ENCODE results near the gene PTK6.

Gene PTK6

GRCh38 chr20:63578224-63579016 lies 41.2 kb upstream of the PTK6 start:
- H3K9ac ChIP-seq (ENCODE audit: low read length) = no peak overlapping the region
- no peaks in the 10 kb centered on the region for H4K20me1 ChIP-seq (ENCODE audit: insufficient read depth, low read length)
- H3K4me2 ChIP-seq (ENCODE audit: low read length) = no peak overlapping the region
- H3K4me3 ChIP-seq (ENCODE audit: low read depth, low read length, poor library complexity, severe bottlenecking) = no peak overlapping the region
- no peak overlapping the region for H2AFZ ChIP-seq (ENCODE audit: low read length)
- H3K79me2 ChIP-seq (ENCODE audit: insufficient read depth, low read length) = no peaks in the 10 kb centered on the region
- H3K27ac ChIP-seq (ENCODE audit: low read depth, low read length, poor library complexity, severe bottlenecking) = no peak overlapping the region
- peaks cover 7% of the 10 kb centered on the region for H3K4me1 ChIP-seq (ENCODE audit: insufficient read depth, low read length, severe bottlenecking)
- no peaks in the 10 kb centered on the region for H3K36me3 ChIP-seq (ENCODE audit: insufficient read depth, low read length)
- no peaks in the 10 kb centered on the region for H3K9me3 ChIP-seq (ENCODE audit: low read length)
- H3F3A ChIP-seq (ENCODE audit: insufficient read depth, low read length) = no peaks in the 10 kb centered on the region
- H3K9me2 ChIP-seq (ENCODE audit: low read depth, low read length) = no peaks in the 10 kb centered on the region
- TF ChIP-seq EZH2 (IDR thresholded peaks at IDR 0.05; ENCODE audit: borderline replicate concordance, low read length) = no peak
- peak; percentile 48 for TF ChIP-seq CTCF (IDR thresholded peaks at IDR 0.05; ENCODE audit: low read length)
- H3K27me3 ChIP-seq (ENCODE audit: insufficient read depth, low read length) = peaks cover 10% of the 10 kb centered on the region; the same call in 1 of the 2 replicates

GRCh38 chr20:63577317-63577894 lies 40.2 kb upstream of the PTK6 start:
- Histone ChIP-seq H3K4me1 (ENCODE audit: insufficient read depth, low read length, severe bottlenecking) (peaks cover 11% of the 10 kb centered on the region), H3K9me3 (ENCODE audit: low read length) (no peaks in the 10 kb centered on the region), H4K20me1 (ENCODE audit: insufficient read depth, low read length) (no peaks in the 10 kb centered on the region), H3K36me3 (ENCODE audit: insufficient read depth, low read length) (no peaks in the 10 kb centered on the region), H3K79me2 (ENCODE audit: insufficient read depth, low read length) (no peaks in the 10 kb centered on the region), H3K4me3 (ENCODE audit: low read depth, low read length, poor library complexity, severe bottlenecking) (no peak overlapping the region), H2AFZ (ENCODE audit: low read length) (no peak overlapping the region), H3F3A (ENCODE audit: insufficient read depth, low read length) (no peaks in the 10 kb centered on the region), H3K27me3 (ENCODE audit: insufficient read depth, low read length) (peaks cover 10% of the 10 kb centered on the region), H3K9me2 (ENCODE audit: low read depth, low read length) (no peaks in the 10 kb centered on the region), H3K27ac (ENCODE audit: low read depth, low read length, poor library complexity, severe bottlenecking) (no peak overlapping the region), H3K9ac (ENCODE audit: low read length) (no peak overlapping the region), H3K4me2 (ENCODE audit: low read length) (no peak overlapping the region)
- TF ChIP-seq CTCF (IDR thresholded peaks at IDR 0.05; ENCODE audit: low read length) (no peak), EZH2 (IDR thresholded peaks at IDR 0.05; ENCODE audit: borderline replicate concordance, low read length) (no peak)

- Histone ChIP-seq H3K4me2 (ENCODE audit: low read length) (no peak overlapping the region), H3K4me3 (ENCODE audit: low read depth, low read length, poor library complexity, severe bottlenecking) (no peak overlapping the region), H3K79me2 (ENCODE audit: insufficient read depth, low read length) (no peaks in the 10 kb centered on the region), H3K9ac (ENCODE audit: low read length) (no peak overlapping the region), H3K4me1 (ENCODE audit: insufficient read depth, low read length, severe bottlenecking) (peaks cover 11% of the 10 kb centered on the region), H3K27me3 (ENCODE audit: insufficient read depth, low read length) (peaks cover 10% of the 10 kb centered on the region), H3K27ac (ENCODE audit: low read depth, low read length, poor library complexity, severe bottlenecking) (no peak overlapping the region), H3F3A (ENCODE audit: insufficient read depth, low read length) (no peaks in the 10 kb centered on the region), H3K36me3 (ENCODE audit: insufficient read depth, low read length) (no peaks in the 10 kb centered on the region), H2AFZ (ENCODE audit: low read length) (no peak overlapping the region), H3K9me2 (ENCODE audit: low read depth, low read length) (no peaks in the 10 kb centered on the region), H4K20me1 (ENCODE audit: insufficient read depth, low read length) (no peaks in the 10 kb centered on the region), H3K9me3 (ENCODE audit: low read length) (no peaks in the 10 kb centered on the region)
- no peak for TF ChIP-seq EZH2 (IDR thresholded peaks at IDR 0.05; ENCODE audit: borderline replicate concordance, low read length)
- TF ChIP-seq CTCF (IDR thresholded peaks at IDR 0.05; ENCODE audit: low read length) = no peak
Measured at GRCh38 chr20:63576311-63576710, 39.1 kb upstream of the PTK6 start.
